ENCODE measurements around the gene PBX3.

Gene PBX3

DNA sequence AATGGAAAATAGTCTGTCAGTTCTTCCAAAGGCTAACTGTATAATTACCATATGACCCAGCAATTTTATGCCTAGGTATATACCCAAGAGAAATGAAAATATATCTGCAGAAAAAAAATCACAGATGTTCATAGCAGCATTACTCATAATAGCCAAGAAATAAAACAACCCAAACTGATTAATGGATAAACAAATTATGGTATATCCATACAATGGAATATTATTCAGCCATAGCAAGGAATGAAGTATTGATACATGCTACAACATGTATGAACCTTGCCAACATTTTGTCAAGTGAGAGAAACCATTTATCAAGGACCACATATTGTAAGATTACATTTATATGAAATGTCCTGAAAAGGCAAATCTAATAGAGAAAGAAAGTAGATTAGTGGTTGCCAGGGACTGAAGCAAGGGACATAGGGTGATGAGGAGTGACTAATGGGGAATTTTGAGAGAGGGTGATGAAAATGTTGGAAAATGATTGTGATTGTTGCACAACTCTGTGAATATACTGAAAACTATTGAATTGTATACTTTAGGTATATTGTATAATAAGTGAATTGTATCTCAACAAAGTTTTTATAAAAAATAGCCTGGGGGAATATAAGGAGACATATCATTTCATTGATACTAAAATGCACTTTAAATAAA lies 114.4 kb downstream of the PBX3 start:
- Histone ChIP-seq H3K27ac (ENCODE audit: low read depth, low read length) (no peak overlapping the region), H3K36me3 (ENCODE audit: control insufficient read depth, insufficient read depth, low read length) (no peaks in the 10 kb centered on the region), H3K9ac (ENCODE audit: low read depth, low read length) (no peak overlapping the region), H3K4me1 (ENCODE audit: control insufficient read depth, insufficient read depth, low read length) (no peaks in the 10 kb centered on the region), H3K27me3 (ENCODE audit: control insufficient read depth, insufficient read depth, low read length) (no peaks in the 10 kb centered on the region), H3K4me3 (ENCODE audit: low read depth, low read length) (no peak overlapping the region), H3K9me3 (ENCODE audit: control insufficient read depth, insufficient read depth, low read length) (peaks cover 5% of the 10 kb centered on the region; the same call in 1 of the 2 replicates)

GRCh38 chr9:125863923-125864322 lies 116.8 kb downstream of the PBX3 start:
- H3K27ac ChIP-seq (ENCODE audit: low read depth, low read length): no peak overlapping the region
- no peaks in the 10 kb centered on the region for H3K4me1 ChIP-seq (ENCODE audit: control insufficient read depth, insufficient read depth, low read length)
- H3K4me3 ChIP-seq (ENCODE audit: low read depth, low read length): no peak overlapping the region
- no peak overlapping the region for H3K9ac ChIP-seq (ENCODE audit: low read depth, low read length)
- no peaks in the 10 kb centered on the region for H3K27me3 ChIP-seq (ENCODE audit: control insufficient read depth, insufficient read depth, low read length)
- H3K36me3 ChIP-seq (ENCODE audit: control insufficient read depth, insufficient read depth, low read length): no peaks in the 10 kb centered on the region
- peaks cover 5% of the 10 kb centered on the region; the same call in 1 of the 2 replicates for H3K9me3 ChIP-seq (ENCODE audit: control insufficient read depth, insufficient read depth, low read length)

GRCh38 chr9:125867751-125868415 lies 120.7 kb downstream of the PBX3 start:
- Histone ChIP-seq H3K27ac (ENCODE audit: low read depth, low read length) (no peak overlapping the region), H3K9me3 (ENCODE audit: control insufficient read depth, insufficient read depth, low read length) (no peaks in the 10 kb centered on the region), H3K4me3 (ENCODE audit: low read depth, low read length) (no peak overlapping the region), H3K36me3 (ENCODE audit: control insufficient read depth, insufficient read depth, low read length) (no peaks in the 10 kb centered on the region), H3K4me1 (ENCODE audit: control insufficient read depth, insufficient read depth, low read length) (no peaks in the 10 kb centered on the region), H3K27me3 (ENCODE audit: control insufficient read depth, insufficient read depth, low read length) (no peaks in the 10 kb centered on the region), H3K9ac (ENCODE audit: low read depth, low read length) (no peak overlapping the region)

GRCh38 chr9:125878164-125878631 lies 131.0 kb downstream of the PBX3 start:
- Histone ChIP-seq H3K9me3 (ENCODE audit: control insufficient read depth, insufficient read depth, low read length) (no peaks in the 10 kb centered on the region), H3K27me3 (ENCODE audit: control insufficient read depth, insufficient read depth, low read length) (no peaks in the 10 kb centered on the region), H3K36me3 (ENCODE audit: control insufficient read depth, insufficient read depth, low read length) (no peaks in the 10 kb centered on the region), H3K4me1 (ENCODE audit: control insufficient read depth, insufficient read depth, low read length) (peaks cover 28% of the 10 kb centered on the region), H3K9ac (ENCODE audit: low read depth, low read length) (no peak overlapping the region), H3K27ac (ENCODE audit: low read depth, low read length) (peak overlapping the region; percentile 18), H3K4me3 (ENCODE audit: low read depth, low read length) (no peak overlapping the region)

DNA sequence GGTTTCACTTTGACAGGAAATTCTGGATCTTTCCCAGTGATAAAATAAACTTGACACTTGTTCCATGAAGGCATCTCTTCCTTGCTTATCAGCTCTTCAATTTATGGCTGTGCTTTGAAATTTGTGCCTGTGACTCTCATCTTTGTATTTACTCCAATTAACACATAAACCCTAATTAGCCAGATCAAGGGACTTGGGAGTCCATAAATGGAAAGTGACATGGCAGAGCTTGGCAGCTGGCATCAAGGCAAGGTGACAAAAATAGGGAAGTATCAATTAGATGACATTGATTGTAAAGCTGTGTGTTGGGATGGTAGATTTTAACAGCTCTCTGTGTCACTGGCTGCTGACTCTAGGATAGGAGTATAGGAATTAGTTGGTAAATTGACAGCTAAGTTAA lies 133.9 kb downstream of the PBX3 start:
- Histone ChIP-seq H3K4me1 (ENCODE audit: control insufficient read depth, insufficient read depth, low read length) (peaks cover 55% of the 10 kb centered on the region), H3K27me3 (ENCODE audit: control insufficient read depth, insufficient read depth, low read length) (no peaks in the 10 kb centered on the region), H3K36me3 (ENCODE audit: control insufficient read depth, insufficient read depth, low read length) (no peaks in the 10 kb centered on the region)

GRCh38 chr9:125883565-125884217 lies 136.5 kb downstream of the PBX3 start:
- H3K27me3 ChIP-seq (ENCODE audit: control insufficient read depth, insufficient read depth, low read length): no peaks in the 10 kb centered on the region
- no peak overlapping the region for H3K9ac ChIP-seq (ENCODE audit: low read depth, low read length)
- no peaks in the 10 kb centered on the region for H3K9me3 ChIP-seq (ENCODE audit: control insufficient read depth, insufficient read depth, low read length)
- H3K36me3 ChIP-seq (ENCODE audit: control insufficient read depth, insufficient read depth, low read length): no peaks in the 10 kb centered on the region
- H3K4me1 ChIP-seq (ENCODE audit: control insufficient read depth, insufficient read depth, low read length): peaks cover 63% of the 10 kb centered on the region
- H3K4me3 ChIP-seq (ENCODE audit: low read depth, low read length): no peak overlapping the region
- peak overlapping the region; percentile 31 for H3K27ac ChIP-seq (ENCODE audit: low read depth, low read length)

More for the DNA sequence above, 133.9 kb downstream of the PBX3 start:
- no peak overlapping the region for H3K27ac ChIP-seq (ENCODE audit: low read depth, low read length)
- no peak overlapping the region for H3K9ac ChIP-seq (ENCODE audit: low read depth, low read length)
- H3K9me3 ChIP-seq (ENCODE audit: control insufficient read depth, insufficient read depth, low read length): no peaks in the 10 kb centered on the region
- no peak overlapping the region for H3K4me3 ChIP-seq (ENCODE audit: low read depth, low read length)

- H3K9me3 ChIP-seq (ENCODE audit: control insufficient read depth, insufficient read depth, low read length): no peaks in the 10 kb centered on the region
- H3K9ac ChIP-seq (ENCODE audit: low read depth, low read length): no peak overlapping the region
- no peaks in the 10 kb centered on the region for H3K27me3 ChIP-seq (ENCODE audit: control insufficient read depth, insufficient read depth, low read length)
- H3K36me3 ChIP-seq (ENCODE audit: control insufficient read depth, insufficient read depth, low read length): no peaks in the 10 kb centered on the region
- H3K4me1 ChIP-seq (ENCODE audit: control insufficient read depth, insufficient read depth, low read length): peaks cover 66% of the 10 kb centered on the region
- H3K27ac ChIP-seq (ENCODE audit: low read depth, low read length): no peak overlapping the region
- no peak overlapping the region for H3K4me3 ChIP-seq (ENCODE audit: low read depth, low read length)
These were observed 137.0 kb downstream of the PBX3 start for GRCh38 chr9:125884218-125884595.

GRCh38 chr9:125885405-125886034 lies 138.3 kb downstream of the PBX3 start:
- Histone ChIP-seq H3K9me3 (ENCODE audit: control insufficient read depth, insufficient read depth, low read length) (no peaks in the 10 kb centered on the region), H3K27ac (ENCODE audit: low read depth, low read length) (peak overlapping the region; percentile 50), H3K4me3 (ENCODE audit: low read depth, low read length) (peak overlapping the region; percentile 18; the same call in 1 of the 2 replicates), H3K27me3 (ENCODE audit: control insufficient read depth, insufficient read depth, low read length) (no peaks in the 10 kb centered on the region), H3K4me1 (ENCODE audit: control insufficient read depth, insufficient read depth, low read length) (peaks cover 75% of the 10 kb centered on the region), H3K9ac (ENCODE audit: low read depth, low read length) (no peak overlapping the region), H3K36me3 (ENCODE audit: control insufficient read depth, insufficient read depth, low read length) (no peaks in the 10 kb centered on the region)

DNA sequence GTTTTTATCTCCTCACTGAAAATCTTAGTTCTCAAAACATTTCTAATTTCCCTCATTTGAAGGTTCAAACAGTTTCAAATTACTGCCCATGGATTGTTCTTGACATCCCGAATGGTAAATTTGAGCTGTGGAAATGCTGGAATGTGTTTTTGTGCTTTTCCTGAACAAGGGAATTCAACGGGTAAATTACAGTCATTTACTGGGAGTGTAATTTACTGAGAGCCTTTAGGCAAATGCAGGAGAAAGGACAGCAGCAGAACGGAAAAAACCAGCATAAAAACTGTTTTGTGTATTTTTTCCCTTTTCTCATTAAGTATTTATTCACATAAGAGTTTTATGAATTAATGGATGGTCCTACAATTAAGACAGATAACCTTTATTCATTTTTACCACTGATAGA lies 139.2 kb downstream of the PBX3 start:
- Histone ChIP-seq H3K4me3 (ENCODE audit: low read depth, low read length) (no peak overlapping the region), H3K36me3 (ENCODE audit: control insufficient read depth, insufficient read depth, low read length) (no peaks in the 10 kb centered on the region), H3K27me3 (ENCODE audit: control insufficient read depth, insufficient read depth, low read length) (no peaks in the 10 kb centered on the region), H3K9ac (ENCODE audit: low read depth, low read length) (no peak overlapping the region), H3K4me1 (ENCODE audit: control insufficient read depth, insufficient read depth, low read length) (peaks cover 83% of the 10 kb centered on the region), H3K9me3 (ENCODE audit: control insufficient read depth, insufficient read depth, low read length) (no peaks in the 10 kb centered on the region), H3K27ac (ENCODE audit: low read depth, low read length) (peak overlapping the region; percentile 50)

DNA sequence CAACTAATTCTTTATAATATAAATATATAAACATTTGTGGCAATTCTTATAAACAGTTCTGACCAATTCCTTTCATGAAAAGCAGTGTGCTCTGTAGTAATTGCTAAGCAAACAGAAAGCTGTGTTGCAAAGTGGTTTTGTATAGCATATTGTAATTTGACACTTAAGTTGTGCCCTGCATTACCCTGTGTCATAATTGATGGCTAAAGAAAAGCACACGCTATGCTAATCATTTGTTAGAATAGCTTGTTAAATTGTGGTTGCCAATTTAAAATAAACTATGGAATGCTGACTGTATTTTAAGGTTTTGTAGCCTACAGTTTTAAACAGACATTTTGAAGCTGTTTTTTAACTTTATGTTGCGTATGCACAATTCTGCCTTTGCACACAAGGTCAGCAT lies 140.0 kb downstream of the PBX3 start:
- Histone ChIP-seq H3K27me3 (ENCODE audit: control insufficient read depth, insufficient read depth, low read length) (no peaks in the 10 kb centered on the region), H3K27ac (ENCODE audit: low read depth, low read length) (peak overlapping the region; percentile 16), H3K9ac (ENCODE audit: low read depth, low read length) (no peak overlapping the region), H3K36me3 (ENCODE audit: control insufficient read depth, insufficient read depth, low read length) (no peaks in the 10 kb centered on the region), H3K4me3 (ENCODE audit: low read depth, low read length) (no peak overlapping the region), H3K9me3 (ENCODE audit: control insufficient read depth, insufficient read depth, low read length) (no peaks in the 10 kb centered on the region), H3K4me1 (ENCODE audit: control insufficient read depth, insufficient read depth, low read length) (peaks cover 87% of the 10 kb centered on the region)

GRCh38 chr9:125888211-125888610 lies 141.0 kb downstream of the PBX3 start:
- Histone ChIP-seq H3K4me3 (ENCODE audit: low read depth, low read length) (no peak overlapping the region), H3K9me3 (ENCODE audit: control insufficient read depth, insufficient read depth, low read length) (no peaks in the 10 kb centered on the region), H3K9ac (ENCODE audit: low read depth, low read length) (no peak overlapping the region), H3K36me3 (ENCODE audit: control insufficient read depth, insufficient read depth, low read length) (no peaks in the 10 kb centered on the region), H3K4me1 (ENCODE audit: control insufficient read depth, insufficient read depth, low read length) (peaks cover 87% of the 10 kb centered on the region), H3K27me3 (ENCODE audit: control insufficient read depth, insufficient read depth, low read length) (no peaks in the 10 kb centered on the region), H3K27ac (ENCODE audit: low read depth, low read length) (no peak overlapping the region)
